ENCODE data around the gene TRMT10C.
A peak's percentile ranks its signal among the peaks of the same experiment; 100 is the strongest.
"Not testable (repeated sequence)": the region's sequence is repeated elsewhere in the genome, so short reads cannot be mapped to it uniquely, and the experiment has no call there.

The TRMT10C gene

GRCh38 chr3:101561630-101562328, at the start of gene TRMT10C:
TRMT10C (plus strand) TSS chr3:101561868; CDS start chr3:101564782, 2,914 bp downstream.
- peak; percentile 98 for DNase-seq

DNA sequence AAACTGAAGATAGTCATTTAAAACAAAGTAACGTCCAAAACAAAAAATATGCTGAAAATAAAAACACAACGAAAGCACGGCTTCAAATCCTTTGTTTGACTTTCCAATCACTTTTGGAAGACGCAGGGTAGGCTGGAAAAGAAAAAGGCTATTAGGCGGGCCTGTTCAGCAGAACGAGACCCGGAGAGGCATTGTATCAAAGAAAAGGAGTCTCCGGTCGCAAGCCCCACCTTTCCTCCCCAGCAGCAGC, 49.3 kb upstream of the TRMT10C start:
- DNase-seq, result no peak

- DNase-seq, result peak; percentile 97
These were observed 48.8 kb upstream of the TRMT10C start, which contains the start of gene SENP7 for GRCh38 chr3:101512646-101513418. SENP7 (minus strand) TSS chr3:101513212; CDS start chr3:101513130, 82 bp downstream.

DNA sequence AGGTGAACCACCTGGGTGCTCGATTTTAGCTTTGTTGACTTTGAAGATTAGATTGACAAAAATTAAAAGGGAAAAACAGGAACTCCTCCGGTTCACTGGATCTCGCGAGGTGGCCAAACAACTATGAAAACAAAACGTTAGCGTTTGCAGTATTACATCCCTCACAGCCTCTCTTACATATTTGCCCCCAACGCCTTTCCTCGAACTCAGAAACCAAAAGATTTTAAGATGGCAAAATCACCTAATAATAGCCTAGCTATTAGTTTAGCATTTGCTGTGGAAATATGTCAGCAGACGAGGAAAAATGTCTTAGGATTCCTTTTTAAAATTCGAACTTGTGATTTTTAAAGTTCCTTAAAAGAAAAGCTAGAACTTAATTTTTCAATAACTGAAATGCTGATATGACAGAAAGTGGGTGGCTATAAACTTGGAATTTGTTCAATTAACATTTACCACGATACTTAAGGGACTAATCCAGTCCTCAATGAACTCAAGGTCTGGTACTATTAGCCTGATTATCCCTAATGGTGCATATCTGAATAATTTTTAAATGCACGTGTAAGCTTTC, 48.2 kb upstream of the TRMT10C start:
- DNase-seq, result no peak

GRCh38 chr3:101518421-101518871, 43.2 kb upstream of the TRMT10C start:
- DNase-seq, result no peak

- DNase-seq, result no peak
These were observed 41.8 kb upstream of the TRMT10C start for GRCh38 chr3:101519685-101520365.

GRCh38 chr3:101521211-101521701, 40.4 kb upstream of the TRMT10C start:
- DNase-seq, result no peak

- no peak for DNase-seq
These were observed 34.2 kb upstream of the TRMT10C start for GRCh38 chr3:101527441-101527840.

- DNase-seq, result no peak
These were observed 33.8 kb upstream of the TRMT10C start for GRCh38 chr3:101527906-101528305.

DNA sequence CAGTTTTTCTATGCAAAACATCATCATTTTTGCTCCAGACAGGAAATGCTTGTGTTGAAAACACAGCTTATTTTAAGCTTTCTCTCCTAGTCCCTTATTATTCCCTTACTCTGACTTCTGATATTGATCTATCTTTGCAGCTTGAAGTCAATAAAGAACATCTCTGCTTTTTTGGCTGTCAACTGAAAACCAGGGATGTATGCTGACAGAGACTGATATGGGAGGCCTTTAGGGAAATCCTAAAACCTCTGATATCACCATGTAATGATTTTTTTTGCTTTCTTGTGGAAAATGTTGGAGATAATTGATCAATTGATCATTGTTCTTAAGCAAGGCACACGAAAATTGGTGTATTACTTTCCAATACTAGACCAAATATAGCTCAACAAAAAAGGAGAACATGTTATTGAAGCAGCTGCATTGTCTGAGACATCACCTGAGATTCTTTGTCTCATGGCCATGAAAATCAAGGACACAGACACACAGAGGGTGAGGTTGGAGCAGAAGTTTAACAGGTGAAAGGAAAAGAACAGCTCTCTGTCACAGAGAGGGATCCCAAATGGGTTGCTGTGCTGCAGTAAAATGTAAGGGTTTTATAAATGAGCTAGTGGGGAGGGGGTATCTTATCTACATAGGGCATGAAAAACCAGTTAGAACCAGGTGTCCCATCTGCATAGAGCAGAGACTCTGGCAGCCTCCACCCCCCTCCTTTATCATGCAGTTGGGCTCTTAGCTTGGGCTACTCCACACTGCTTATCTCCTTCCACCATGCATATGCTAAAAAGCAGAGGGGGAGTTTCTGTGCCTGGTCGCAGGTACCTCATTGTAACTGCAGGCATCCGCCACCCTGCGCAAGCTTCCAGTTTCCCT, 31.6 kb upstream of the TRMT10C start:
- no peak for DNase-seq

DNA sequence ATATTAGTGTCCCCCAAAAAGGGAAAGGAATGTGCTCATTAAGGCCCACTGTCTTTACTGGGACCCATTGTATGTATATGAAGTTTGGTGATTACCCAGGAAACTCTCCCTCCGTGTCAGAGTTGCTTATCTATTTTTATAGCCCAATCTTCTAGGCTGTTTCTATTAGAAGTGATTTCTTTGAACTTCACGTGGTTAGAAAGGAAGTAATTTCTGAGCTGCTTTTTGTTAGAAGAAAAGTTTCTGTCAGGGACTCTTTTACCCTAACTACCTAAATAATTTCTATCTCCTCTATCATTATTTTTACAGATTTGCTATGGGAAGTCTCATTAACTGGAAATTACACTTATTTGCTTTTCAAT, 31.0 kb upstream of the TRMT10C start:
- DNase-seq, result no peak

DNA sequence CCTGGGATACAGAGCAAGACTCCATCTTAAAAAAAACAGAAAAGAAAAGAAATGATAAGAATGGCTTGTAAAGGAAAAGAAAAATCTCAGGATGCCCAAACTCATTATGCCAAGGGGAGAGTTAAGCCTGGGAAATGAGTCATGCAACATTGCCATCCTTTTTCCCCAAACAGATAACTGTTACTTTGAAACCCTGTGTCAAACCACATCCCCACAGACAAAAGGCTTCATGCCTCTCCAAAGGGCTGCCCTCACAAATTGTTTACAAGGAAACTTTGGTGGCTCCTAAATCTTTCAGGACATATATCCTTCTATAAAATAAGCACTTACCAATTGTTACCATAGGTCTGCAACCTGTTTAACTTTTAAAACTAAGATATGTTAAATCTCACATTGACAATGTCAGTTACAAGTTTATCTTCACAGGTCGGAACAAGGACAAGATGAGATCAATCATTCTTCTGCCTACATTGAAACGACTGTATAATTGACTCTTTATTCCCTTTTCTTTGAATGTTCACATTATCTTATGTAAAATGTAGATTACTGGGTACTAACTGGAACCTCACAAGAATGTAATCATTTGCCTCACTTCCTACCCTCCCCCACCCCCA, 30.1 kb upstream of the TRMT10C start:
- no peak for DNase-seq

GRCh38 chr3:101532783-101533602, 28.7 kb upstream of the TRMT10C start:
- no peak for DNase-seq

GRCh38 chr3:101533603-101533968, 28.1 kb upstream of the TRMT10C start:
- no peak for DNase-seq

GRCh38 chr3:101535221-101535620, 26.4 kb upstream of the TRMT10C start:
- no peak for DNase-seq

DNA sequence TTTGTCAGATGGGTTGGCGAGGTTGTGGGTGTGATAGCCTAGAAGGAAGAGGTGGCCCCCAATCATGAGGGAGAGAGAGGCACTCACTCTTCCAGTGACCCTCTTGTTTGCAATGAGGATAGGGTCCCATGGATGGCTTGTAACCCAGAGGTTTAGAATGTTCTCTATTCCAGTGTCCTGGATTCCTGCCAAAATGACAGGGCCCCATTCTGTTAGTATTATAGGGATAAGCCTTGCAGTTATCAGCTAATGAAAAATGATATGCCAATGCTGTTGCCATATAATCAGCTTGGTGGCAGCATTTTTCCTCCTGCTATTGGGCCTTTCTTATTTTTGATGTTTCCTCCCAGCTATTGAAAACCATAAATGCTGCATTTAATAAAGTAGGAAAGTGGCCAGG, 25.4 kb upstream of the TRMT10C start:
- no peak for DNase-seq

- DNase-seq, result not testable (repeated sequence)
These were observed 24.7 kb upstream of the TRMT10C start for GRCh38 chr3:101536955-101537354.

DNA sequence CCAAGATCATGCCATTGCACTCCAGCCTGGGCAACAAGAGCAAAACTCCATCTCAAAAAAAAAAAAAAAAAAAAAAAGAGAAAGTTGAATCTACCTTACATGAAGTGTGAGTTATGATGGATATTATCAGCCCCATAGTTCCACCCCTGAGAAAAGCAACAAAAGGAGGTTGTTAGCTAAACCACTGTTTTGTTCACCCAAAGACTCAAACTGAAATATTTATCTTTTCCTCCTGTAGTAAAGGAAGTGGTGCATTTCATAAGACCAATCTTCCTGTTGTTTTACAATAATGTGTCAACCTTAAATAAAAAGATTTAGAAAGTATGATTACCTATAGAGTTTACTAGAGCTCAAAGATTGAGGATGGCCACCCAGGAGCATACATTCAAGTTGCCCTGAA, 18.7 kb upstream of the TRMT10C start:
- DNase-seq, result no peak

GRCh38 chr3:101544161-101544850, 17.4 kb upstream of the TRMT10C start:
- no peak for DNase-seq

GRCh38 chr3:101548527-101549105, 13.1 kb upstream of the TRMT10C start:
- DNase-seq, result no peak
